Heart left ventricle (tissue), 16 donors: Measurements from ENCODE around the gene NANOS3. TPM values are rescaled to one million over a fixed set of nuclear protein-coding genes. Genes with fewer than 3 reads are reported as not detected.
A peak's percentile ranks its signal among the peaks of the same experiment; 100 is the strongest.

Experiments used
- ATAC-seq, 4 donors: fragments of 200-7000 bp; cut with Tn5 transposase; one replicate each; pipeline ENCODE4 v1.9.1; 2020 to 2022; ENCODE audit warnings: moderate library complexity in 4 of 4, mild to moderate bottlenecking in 3 of 4, moderate number of reproducible peaks in 1 of 4
- DNase-seq, 5 donors: peaks; one replicate each; pipeline ENCODE4 v3.0.0-alpha.2; 2020
- H3K27ac ChIP-seq, 12 donors: fragments of 200-600 bp; sonication (generic) in 4 of 12; one replicate each; pipeline versions ENCODE4 v1.5.0 to v1.8.0; 2016 to 2022; ENCODE audit warnings: mild to moderate bottlenecking in 2 of 12
- H3K27me3 ChIP-seq, 9 donors: fragments of 200-600 bp; sonication (generic) in 2 of 9; one replicate each; pipeline versions ENCODE4 v1.5.1 to v1.8.0; 2016 to 2022; ENCODE audit warnings: mild to moderate bottlenecking in 3 of 9
- H3K36me3 ChIP-seq, 9 donors: fragments of 200-600 bp; sonication (generic) in 2 of 9; one replicate each; pipeline versions ENCODE4 v1.5.0 to v1.8.0; 2018 to 2022; ENCODE audit warnings: mild to moderate bottlenecking in 2 of 9
- H3K4me1 ChIP-seq, 12 donors: fragments of 200-600 bp; sonication (generic) in 4 of 12; one replicate each; pipeline versions ENCODE4 v1.5.0 to v1.8.0; 2016 to 2022; ENCODE audit warnings: mild to moderate bottlenecking in 3 of 12
- H3K4me3 ChIP-seq, 12 donors: fragments of 200-600 bp; sonication (generic) in 4 of 12; one replicate each; pipeline versions ENCODE4 v1.5.0 to v1.8.0; 2017 to 2022; ENCODE audit warnings: mild to moderate bottlenecking in 9 of 12, moderate library complexity in 4 of 12
- H3K9me3 ChIP-seq, 12 donors: fragments of 200-600 bp; sonication (generic) in 4 of 12; one replicate each; pipeline versions ENCODE4 v1.5.0 to v1.8.0; 2016 to 2022; ENCODE audit warnings: mild to moderate bottlenecking in 1 of 12
- POLR2A ChIP-seq, 2 donors: fragments of 450-650 bp; IDR thresholded peaks; one replicate each; pipeline ENCODE4 v1.6.1; 2017; ENCODE audit warnings: antibody characterized with exemption in 2 of 2, mild to moderate bottlenecking in 2 of 2, moderate library complexity in 2 of 2
- WGBS, 4 donors: extraction: QIAGEN DNeasy Blood & Tissue Kit in 2 of 4; methylation state at CpG; one replicate each; pipeline versions ENCODE4 v1.1.5 to v1.1.7; 2013 to 2018; 5-methylcytosine and 5-hydroxymethylcytosine counted together
- intact Hi-C, 10 donors: fragments of 100-400 bp; cut with DNase I; formaldehyde crosslinking; loops; one replicate each; pipeline versions ENCODE4 v1.11.1 to v1.14.2; 2022
- polyA plus RNA-seq, 2 donors: library from polyadenylated mRNA; stranded (reverse); fragments of 200-250 nt; gene quantifications; one replicate each; pipeline ENCODE4 v1.2.3, GENCODE V29; 2013
- total RNA-seq, 9 donors: library from RNA; depleted of rRNA in 2 of 9; stranded (reverse); fragments of >200 nt in 2 of 9; fragmentation: NEBNext Ultra II Directional in 3 of 9; extraction: Animal tissue kit (Norgen Biotek cat#: 25700) in 3 of 9; gene quantifications; one replicate each; pipeline versions ENCODE4 v1.1.0 to v1.2.4, GENCODE V29; 2016 to 2023
- TF ChIP-seq, protein P1 (sequence below), 12 donors: fragments of 200-600 bp; sonication (generic) in 4 of 12; IDR thresholded peaks; one replicate each; pipeline versions ENCODE4 v1.5.0 to v1.8.0; 2018 to 2022; ENCODE audit warnings: antibody characterized with exemption in 12 of 12, mild to moderate bottlenecking in 5 of 12
- donor health status: ischemic (EF 13 %, LVEDD 7.1; RV severe dilation, severe dysfunction).
- donor health status: healthy with polysubstance abuse.
- donor health status: DM: no; HTN: yes; CAD: no.
- donor health status: DM: no; HTN: no; CAD: no.
- donor health status: ischemic (EF 25% LVEDD 6.9; RV normal size, moderate dysfunction).
- donor health status: ischemic (EF 25% LVEDD 5.7; RV mildly dilated, moderate dysfunction).
- donor health status: healthy.
- donor health status: DM: yes; HTN: yes; CAD: no.
- donor health status: ischemic (EF 35%, LVEDD 5.7; RV mildly dilated, moderate dysfunction).
- donor health status: nonischemic (EF 11% LVEDD 7.7; RV severe dilation, severe dysfunction).
- donor health status: DM: yes; HTN: yes; CAD: no.
- donor health status: PGD.
- donor health status: ischemic (EF 29% LVEDD 5.4; RV normal size, mild dysfunction).
- donor health status: nonischemic (EF 23%, LVEDD 6.1; RV moderate dilation, normal function).

Gene NANOS3
- total and polyA plus RNA-seq, 11 donors, result 0.36 to 1.7 (median 1.1) TPM; not detected in 5

DNA sequence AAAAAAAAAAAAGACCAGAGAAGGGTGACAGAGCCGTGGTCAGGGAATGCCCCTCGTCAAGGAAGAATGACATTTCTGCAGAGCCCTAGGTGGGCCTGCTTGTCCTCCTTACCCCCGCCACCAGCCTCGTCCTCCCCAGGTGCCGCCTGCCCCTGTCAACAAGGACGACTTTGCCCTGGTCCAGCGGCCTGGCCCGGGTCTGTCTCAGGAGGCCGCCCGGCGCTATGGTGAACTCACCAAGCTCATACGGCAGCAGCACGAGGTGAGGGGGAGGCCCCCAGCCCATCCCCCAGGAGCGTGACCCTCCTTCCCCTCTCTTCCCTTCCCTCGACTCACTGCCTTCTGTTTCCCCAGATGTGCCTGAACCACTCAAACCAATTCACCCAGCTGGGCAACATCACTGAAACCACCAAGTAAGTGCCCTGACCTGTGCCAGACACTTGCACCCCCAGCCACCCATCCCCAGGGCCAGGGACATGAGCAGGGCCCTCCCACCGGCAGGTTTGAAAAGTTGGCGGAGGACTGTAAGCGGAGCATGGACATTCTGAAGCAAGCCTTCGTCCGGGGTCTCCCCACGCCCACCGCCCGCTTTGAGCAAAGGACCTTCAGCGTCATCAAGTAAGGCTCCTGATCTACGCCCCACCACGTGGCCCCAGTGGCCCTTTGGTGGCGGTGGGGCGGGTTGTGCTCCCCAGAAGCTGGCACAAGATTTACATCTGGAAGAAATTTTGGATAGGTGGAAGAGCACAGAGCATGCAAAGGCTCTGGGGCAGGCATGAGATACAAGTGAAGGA, 46.5 kb downstream of the NANOS3 start:
- intact Hi-C loops, result no loop called here
- no peak for ATAC-seq
- peaks cover 0 to 19% (median 2%) of the 10 kb centered on the region in 12 donors for H3K4me1 ChIP-seq
- DNase-seq, result no peak
- H3K9me3 ChIP-seq, result peaks cover 0 to 6% (median 0%) of the 10 kb centered on the region in 12 donors
- no peaks in the 10 kb centered on the region for H3K27me3 ChIP-seq
- H3K36me3 ChIP-seq, result peaks cover 5 to 96% (median 82%) of the 10 kb centered on the region in 9 donors
- no peak overlapping the region for H3K4me3 ChIP-seq
- TF ChIP-seq, protein P1, sequence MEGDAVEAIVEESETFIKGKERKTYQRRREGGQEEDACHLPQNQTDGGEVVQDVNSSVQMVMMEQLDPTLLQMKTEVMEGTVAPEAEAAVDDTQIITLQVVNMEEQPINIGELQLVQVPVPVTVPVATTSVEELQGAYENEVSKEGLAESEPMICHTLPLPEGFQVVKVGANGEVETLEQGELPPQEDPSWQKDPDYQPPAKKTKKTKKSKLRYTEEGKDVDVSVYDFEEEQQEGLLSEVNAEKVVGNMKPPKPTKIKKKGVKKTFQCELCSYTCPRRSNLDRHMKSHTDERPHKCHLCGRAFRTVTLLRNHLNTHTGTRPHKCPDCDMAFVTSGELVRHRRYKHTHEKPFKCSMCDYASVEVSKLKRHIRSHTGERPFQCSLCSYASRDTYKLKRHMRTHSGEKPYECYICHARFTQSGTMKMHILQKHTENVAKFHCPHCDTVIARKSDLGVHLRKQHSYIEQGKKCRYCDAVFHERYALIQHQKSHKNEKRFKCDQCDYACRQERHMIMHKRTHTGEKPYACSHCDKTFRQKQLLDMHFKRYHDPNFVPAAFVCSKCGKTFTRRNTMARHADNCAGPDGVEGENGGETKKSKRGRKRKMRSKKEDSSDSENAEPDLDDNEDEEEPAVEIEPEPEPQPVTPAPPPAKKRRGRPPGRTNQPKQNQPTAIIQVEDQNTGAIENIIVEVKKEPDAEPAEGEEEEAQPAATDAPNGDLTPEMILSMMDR (IDR thresholded peaks at IDR 0.05), result no peak
- no peak for TF ChIP-seq POLR2A (IDR thresholded peaks at IDR 0.05)
- no peak overlapping the region for H3K27ac ChIP-seq
- WGBS, 4 donors, result 94 to 98% (median 96%) methylated on average over 27 to 28 of the region's 28 CpGs

DNA sequence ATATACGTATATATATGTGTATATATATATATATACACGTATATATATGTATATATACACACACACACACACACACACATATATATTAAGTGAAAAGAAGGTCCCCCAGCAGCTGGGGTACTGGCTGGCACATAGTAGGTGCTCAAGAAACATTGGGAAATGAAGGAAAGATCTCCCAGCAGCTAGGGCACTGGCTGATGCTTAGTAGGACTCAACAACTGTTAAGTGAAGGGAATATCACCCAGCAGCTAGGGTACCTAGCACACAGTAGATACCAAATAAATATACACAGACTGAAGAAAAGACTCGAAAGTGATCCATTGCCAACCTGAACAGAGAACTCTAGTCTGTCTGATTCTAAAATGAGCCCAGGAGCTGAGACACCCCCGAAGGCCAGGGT, 49.1 kb downstream of the NANOS3 start:
- no peak for ATAC-seq
- TF ChIP-seq, protein P1 (IDR thresholded peaks at IDR 0.05), result no peak
- no peak for TF ChIP-seq POLR2A (IDR thresholded peaks at IDR 0.05)
- no peaks in the 10 kb centered on the region for H3K27me3 ChIP-seq
- peak overlapping the region in 9 of 12 donors; percentile 24 to 84 (median 72) for H3K27ac ChIP-seq
- peaks cover 0 to 1% (median 0%) of the 10 kb centered on the region in 12 donors for H3K9me3 ChIP-seq
- 74 to 90% (median 87%) methylated on average over 4 of the region's 4 CpGs for WGBS, 4 donors
- H3K36me3 ChIP-seq, result peaks cover 0 to 81% (median 61%) of the 10 kb centered on the region in 9 donors
- peaks cover 0 to 16% (median 2%) of the 10 kb centered on the region in 12 donors for H3K4me1 ChIP-seq
- intact Hi-C loops, result no loop called here
- DNase-seq, result no peak
- H3K4me3 ChIP-seq, result no peak overlapping the region

DNA sequence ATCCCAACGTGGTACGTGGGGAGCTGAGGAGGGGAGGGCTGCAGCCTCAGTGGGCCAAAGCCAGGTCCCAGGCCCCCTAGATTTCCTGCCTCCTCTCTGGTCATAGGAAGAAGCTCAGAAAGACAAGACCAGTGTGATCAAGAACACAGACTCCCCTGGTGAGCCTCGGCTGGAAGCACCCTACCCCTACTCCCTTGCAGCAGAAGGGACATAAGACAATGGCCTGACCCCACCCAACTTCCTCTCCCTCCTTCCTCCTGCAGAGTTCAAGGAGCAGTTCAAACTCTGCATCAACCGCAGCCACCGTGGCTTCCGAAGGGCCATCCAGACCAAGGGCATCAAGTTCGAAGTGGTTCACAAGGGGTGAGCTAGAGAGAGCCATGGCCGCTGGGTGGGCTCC, 49.8 kb downstream of the NANOS3 start:
- H3K9me3 ChIP-seq, result no peaks in the 10 kb centered on the region
- no peaks in the 10 kb centered on the region for H3K27me3 ChIP-seq
- TF ChIP-seq, protein P1 (IDR thresholded peaks at IDR 0.05), result no peak
- TF ChIP-seq POLR2A (IDR thresholded peaks at IDR 0.05), result no peak
- peak; percentile 33 to 84 (median 56) for ATAC-seq
- H3K36me3 ChIP-seq, result peaks cover 0 to 74% (median 59%) of the 10 kb centered on the region in 9 donors
- intact Hi-C loops, result no loop called here
- peak in 1 of 5 donors; percentile 57 for DNase-seq
- no peak overlapping the region for H3K4me3 ChIP-seq
- peaks cover 0 to 16% (median 2%) of the 10 kb centered on the region in 12 donors for H3K4me1 ChIP-seq
- 64 to 77% (median 74%) methylated on average over 8 of the region's 8 CpGs for WGBS, 4 donors
- H3K27ac ChIP-seq, result peak overlapping the region in 9 of 12 donors; percentile 24 to 84 (median 72)

- ATAC-seq (no peak), DNase-seq (no peak)
- WGBS, 4 donors, result 83 to 87% (median 86%) methylated on average over 3 to 12 of the region's 12 CpGs; no CpG with 5 or more reads in 1 of the 4 donors
- no peak overlapping the region for H3K27ac ChIP-seq
- TF ChIP-seq POLR2A (IDR thresholded peaks at IDR 0.05), result no peak
- TF ChIP-seq, protein P1 (IDR thresholded peaks at IDR 0.05), result no peak
- intact Hi-C loops, result no loop called here
- H3K4me3 ChIP-seq, result no peak overlapping the region
- H3K27me3 ChIP-seq, result peaks cover 0 to 5% (median 0%) of the 10 kb centered on the region in 9 donors
- peaks cover 0 to 50% (median 36%) of the 10 kb centered on the region in 9 donors for H3K36me3 ChIP-seq
- peaks cover 0 to 16% (median 2%) of the 10 kb centered on the region in 12 donors for H3K4me1 ChIP-seq
- no peaks in the 10 kb centered on the region for H3K9me3 ChIP-seq
Measured at GRCh38 chr19:13929340-13929739, 52.4 kb downstream of the NANOS3 start.
